HEK293T (cell line): ENCODE results near the gene FRS2.
A peak's percentile ranks its signal among the peaks of the same experiment; 100 is the strongest.

Source experiments
- CTCF ChIA-PET: fragments of 350-600 bp; formaldehyde crosslinking; extraction: SDS; loops from one replicate; lab custom pipeline; 2021; ENCODE audit warnings: antibody characterized with exemption, inconsistent platforms; lab: Yijun Ruan, JAX
- POLR2A ChIA-PET: fragments of 350-600 bp; formaldehyde crosslinking; extraction: SDS; loops from one replicate; lab custom pipeline; 2020; ENCODE audit warnings: antibody characterized with exemption, inconsistent platforms; lab: Yijun Ruan, JAX
- DNase-seq: peaks from one replicate; pipeline ENCODE4 v3.0.0; 2012; ENCODE audit warnings: mixed read lengths; ENCODE audit errors: extremely low spot score
- ARNT ChIP-seq: fragments of 450-650 bp; IDR thresholded peaks from 2 replicates; pipeline ENCODE4 v1.6.1; 2017; ENCODE audit warnings: mild to moderate bottlenecking
- BHLHE40 ChIP-seq: fragments of 450-650 bp; IDR thresholded peaks from 2 replicates; pipeline ENCODE4 v1.6.1; 2016; ENCODE audit warnings: mild to moderate bottlenecking, moderate library complexity, borderline replicate concordance
- CTBP1 ChIP-seq: fragments of 450-650 bp; IDR thresholded peaks from 2 replicates; pipeline ENCODE4 v1.6.1; 2016; ENCODE audit warnings: borderline replicate concordance
- ELF4 ChIP-seq: fragments of 450-650 bp; IDR thresholded peaks from 2 replicates; pipeline ENCODE4 v1.6.1; 2017; ENCODE audit warnings: antibody characterized with exemption
- FOXA1 ChIP-seq: fragments of 450-650 bp; IDR thresholded peaks from 2 replicates; pipeline ENCODE4 v1.6.1; 2016; ENCODE audit warnings: mild to moderate bottlenecking
- FOXK2 ChIP-seq: fragments of 450-650 bp; IDR thresholded peaks from 2 replicates; pipeline ENCODE4 v1.6.1; 2016; ENCODE audit warnings: mild to moderate bottlenecking
- FOXM1 ChIP-seq: fragments of 450-650 bp; IDR thresholded peaks from 2 replicates; pipeline ENCODE4 v1.6.1; 2017; ENCODE audit warnings: mild to moderate bottlenecking, borderline replicate concordance
- HDGF ChIP-seq: fragments of 450-650 bp; IDR thresholded peaks from 2 replicates; pipeline ENCODE4 v1.6.1; 2017; ENCODE audit warnings: antibody characterized with exemption, borderline replicate concordance
- L3MBTL2 ChIP-seq: fragments of 450-650 bp; conservative IDR thresholded peaks from 2 replicates; pipeline ENCODE4 v1.6.1; 2016; ENCODE audit warnings: mild to moderate bottlenecking
- LEF1 ChIP-seq: fragments of 450-650 bp; IDR thresholded peaks from 2 replicates; pipeline ENCODE4 v1.6.1; 2017; ENCODE audit warnings: mild to moderate bottlenecking, borderline replicate concordance
- NFRKB ChIP-seq: fragments of 450-650 bp; IDR thresholded peaks from 2 replicates; pipeline ENCODE4 v1.6.1; 2016; ENCODE audit warnings: mild to moderate bottlenecking, moderate library complexity
- PKNOX1 ChIP-seq: fragments of 450-650 bp; IDR thresholded peaks from 2 replicates; pipeline ENCODE4 v1.6.1; 2016
- SP1 ChIP-seq: fragments of 450-650 bp; IDR thresholded peaks from 2 replicates; pipeline ENCODE4 v1.6.1; 2017
- SUZ12 ChIP-seq: fragments of 450-650 bp; IDR thresholded peaks from 2 replicates; pipeline ENCODE4 v1.6.1; 2016; ENCODE audit warnings: mild to moderate bottlenecking
- TARDBP ChIP-seq: fragments of 450-650 bp; IDR thresholded peaks from 2 replicates; pipeline ENCODE4 v1.6.1; 2016
- ZNF384 ChIP-seq: fragments of 450-650 bp; IDR thresholded peaks from 2 replicates; pipeline ENCODE4 v1.6.1; 2016

FRS2 gene

DNA sequence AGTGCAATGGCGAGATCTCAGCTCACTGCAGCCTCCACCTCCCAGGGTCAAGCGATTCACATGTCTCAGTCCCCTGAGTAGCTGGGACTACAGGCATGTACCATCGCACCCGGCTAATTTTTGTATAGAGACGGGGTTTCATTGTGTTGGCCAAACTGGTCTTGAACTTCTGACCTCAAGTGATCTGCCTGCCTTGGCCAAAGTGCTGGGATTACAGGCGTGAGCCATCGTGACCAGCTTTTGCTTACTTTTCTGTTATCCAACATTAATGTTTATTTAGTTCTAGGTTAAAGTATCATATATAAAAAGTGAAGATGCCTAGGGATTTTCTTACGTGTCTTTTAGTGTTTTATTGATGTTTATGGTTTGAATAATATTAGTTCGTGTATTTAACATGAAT, 86.2 kb downstream of the FRS2 start:
- CTCF ChIA-PET = no interaction called here
- DNase-seq = no peak
- POLR2A ChIA-PET = no interaction called here
- no peak for TF ChIP-seq SP1

- DNase-seq = no peak
- ChIA-PET POLR2A (no interaction called here), CTCF (interaction anchor here (1.0 kb wide), 1 partner anchor 8 kb away, joined by 3 read pairs; no protein-coding TSS in a partner anchor)
- TF ChIP-seq HDGF (no peak), SP1 (no peak), FOXK2 (no peak), TARDBP (no peak), SUZ12 (no peak), ELF4 (no peak), FOXA1 (no peak), LEF1 (no peak), L3MBTL2 (no peak)
Observed at GRCh38 chr12:69563166-69563762, 93.1 kb downstream of the FRS2 start.

GRCh38 chr12:69566603-69567002, 96.4 kb downstream of the FRS2 start:
- CTCF ChIA-PET = no interaction called here
- no peak for TF ChIP-seq HDGF
- no peak for TF ChIP-seq PKNOX1
- TF ChIP-seq CTBP1 = no peak
- TF ChIP-seq SUZ12 = no peak
- TF ChIP-seq BHLHE40 = no peak
- TF ChIP-seq ARNT = no peak
- no peak for TF ChIP-seq LEF1
- TF ChIP-seq SP1 = no peak
- no peak for TF ChIP-seq TARDBP
- no peak for TF ChIP-seq L3MBTL2
- TF ChIP-seq FOXA1 = no peak
- TF ChIP-seq ELF4 = no peak
- no peak for DNase-seq
- POLR2A ChIA-PET = interaction anchor here (1.3 kb wide), 1 partner anchor 19 kb away, joined by 4 read pairs; the partner anchor contains the start of gene CCT2

- no peak for TF ChIP-seq LEF1
- no peak for TF ChIP-seq L3MBTL2
- no peak for TF ChIP-seq ARNT
- TF ChIP-seq ZNF384 = no peak
- no peak for TF ChIP-seq CTBP1
- TF ChIP-seq PKNOX1 = no peak
- no peak for TF ChIP-seq ELF4
- TF ChIP-seq FOXA1 = no peak
- CTCF ChIA-PET = no interaction called here
- POLR2A ChIA-PET = interaction anchor here (1.1 kb wide), 1 partner anchor 99 kb away, joined by 5 read pairs; the partner anchor contains the start of gene FRS2
Observed at GRCh38 chr12:69569236-69569635, 99.0 kb downstream of the FRS2 start.

DNA sequence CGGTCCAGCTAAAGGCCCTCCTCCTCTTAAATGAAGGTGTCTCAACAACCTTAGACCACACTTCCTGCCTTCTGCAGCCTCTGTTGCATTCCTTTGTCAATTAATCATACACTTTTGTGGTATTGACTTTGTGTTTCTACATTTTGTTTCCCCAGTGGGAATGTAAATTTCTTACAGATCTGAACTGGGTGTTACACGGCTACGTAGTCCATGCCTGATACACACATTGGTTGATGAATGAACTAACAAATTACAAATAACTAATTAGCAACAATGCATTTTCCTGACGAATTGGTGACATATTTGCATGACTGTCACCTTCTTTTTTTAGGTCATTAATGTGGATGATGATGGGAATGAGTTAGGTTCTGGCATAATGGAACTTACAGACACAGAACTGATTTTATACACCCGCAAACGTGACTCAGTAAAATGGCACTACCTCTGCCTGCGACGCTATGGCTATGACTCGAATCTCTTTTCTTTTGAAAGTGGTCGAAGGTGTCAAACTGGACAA, 99.9 kb downstream of the FRS2 start:
- DNase-seq = no peak
- ChIA-PET POLR2A (interaction anchor here (1.1 kb wide), 1 partner anchor 100 kb away, joined by 5 read pairs; the partner anchor contains the start of gene FRS2), CTCF (interaction anchor here (1.0 to 1.7 kb wide), 4 partner anchors 15 to 95 kb away, joined by 3 to 8 read pairs (median 3); no protein-coding TSS in a partner anchor)
- TF ChIP-seq ZNF384 (no peak), L3MBTL2 (no peak), FOXA1 (no peak)

More at GRCh38 chr12:69569236-69569635, 99.0 kb downstream of the FRS2 start:
- no peak for DNase-seq

- peak; percentile 58 for DNase-seq
- ChIA-PET CTCF (interaction anchor here (0.7 to 1.7 kb wide), 10 partner anchors 8 to 142 kb away, joined by 3 to 8 read pairs (median 3); partner anchors contain the start of gene CCT2), POLR2A (no interaction called here)
- no peak for TF ChIP-seq ARNT
- no peak for TF ChIP-seq ELF4
- TF ChIP-seq NFRKB = no peak
- no peak for TF ChIP-seq HDGF
- TF ChIP-seq TARDBP = no peak
- TF ChIP-seq FOXA1 = no peak
- TF ChIP-seq L3MBTL2 = no peak
- no peak for TF ChIP-seq SUZ12
- no peak for TF ChIP-seq LEF1
- TF ChIP-seq SP1 = no peak
- no peak for TF ChIP-seq FOXK2
Observed at GRCh38 chr12:69570545-69571399, 100.6 kb downstream of the FRS2 start.

DNA sequence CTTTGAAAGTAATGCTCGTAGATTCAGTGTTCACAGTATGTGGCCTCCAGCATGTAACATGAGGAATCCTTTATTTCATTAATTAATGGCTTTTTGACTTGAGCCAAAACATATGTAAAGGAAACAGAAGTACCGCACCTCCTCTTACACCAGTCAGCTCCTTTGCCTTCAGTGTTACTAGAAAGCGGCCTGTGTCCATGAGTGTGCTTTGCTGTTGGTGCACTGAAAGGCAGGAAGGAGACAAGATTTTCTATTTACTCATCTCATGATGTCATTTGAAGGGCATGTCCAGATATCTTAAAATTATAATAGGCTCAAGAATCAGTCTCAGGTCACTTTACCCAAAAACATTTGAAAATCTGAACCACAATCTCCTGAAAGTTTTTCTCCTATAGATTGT, 105.2 kb downstream of the FRS2 start:
- CTCF ChIA-PET = no interaction called here
- TF ChIP-seq ARNT = no peak
- TF ChIP-seq LEF1 = no peak
- TF ChIP-seq SP1 = no peak
- TF ChIP-seq SUZ12 = no peak
- no peak for TF ChIP-seq FOXM1
- no peak for TF ChIP-seq ZNF384
- TF ChIP-seq PKNOX1 = no peak
- TF ChIP-seq L3MBTL2 = no peak
- no peak for TF ChIP-seq FOXK2
- TF ChIP-seq BHLHE40 = no peak
- TF ChIP-seq HDGF = no peak
- no peak for TF ChIP-seq ELF4

More for the DNA sequence above, 105.2 kb downstream of the FRS2 start:
- no peak for DNase-seq
- POLR2A ChIA-PET = no interaction called here
